ENCODE measurements around the gene SIRT3.

SIRT3 gene

GRCh38 chr11:216081-216974 is 19.8 kb downstream of the SIRT3 start:
- TF ChIP-seq, protein P1, sequence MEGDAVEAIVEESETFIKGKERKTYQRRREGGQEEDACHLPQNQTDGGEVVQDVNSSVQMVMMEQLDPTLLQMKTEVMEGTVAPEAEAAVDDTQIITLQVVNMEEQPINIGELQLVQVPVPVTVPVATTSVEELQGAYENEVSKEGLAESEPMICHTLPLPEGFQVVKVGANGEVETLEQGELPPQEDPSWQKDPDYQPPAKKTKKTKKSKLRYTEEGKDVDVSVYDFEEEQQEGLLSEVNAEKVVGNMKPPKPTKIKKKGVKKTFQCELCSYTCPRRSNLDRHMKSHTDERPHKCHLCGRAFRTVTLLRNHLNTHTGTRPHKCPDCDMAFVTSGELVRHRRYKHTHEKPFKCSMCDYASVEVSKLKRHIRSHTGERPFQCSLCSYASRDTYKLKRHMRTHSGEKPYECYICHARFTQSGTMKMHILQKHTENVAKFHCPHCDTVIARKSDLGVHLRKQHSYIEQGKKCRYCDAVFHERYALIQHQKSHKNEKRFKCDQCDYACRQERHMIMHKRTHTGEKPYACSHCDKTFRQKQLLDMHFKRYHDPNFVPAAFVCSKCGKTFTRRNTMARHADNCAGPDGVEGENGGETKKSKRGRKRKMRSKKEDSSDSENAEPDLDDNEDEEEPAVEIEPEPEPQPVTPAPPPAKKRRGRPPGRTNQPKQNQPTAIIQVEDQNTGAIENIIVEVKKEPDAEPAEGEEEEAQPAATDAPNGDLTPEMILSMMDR (IDR thresholded peaks at IDR 0.05; ENCODE audit: low read depth, low read length), result no peak

DNA sequence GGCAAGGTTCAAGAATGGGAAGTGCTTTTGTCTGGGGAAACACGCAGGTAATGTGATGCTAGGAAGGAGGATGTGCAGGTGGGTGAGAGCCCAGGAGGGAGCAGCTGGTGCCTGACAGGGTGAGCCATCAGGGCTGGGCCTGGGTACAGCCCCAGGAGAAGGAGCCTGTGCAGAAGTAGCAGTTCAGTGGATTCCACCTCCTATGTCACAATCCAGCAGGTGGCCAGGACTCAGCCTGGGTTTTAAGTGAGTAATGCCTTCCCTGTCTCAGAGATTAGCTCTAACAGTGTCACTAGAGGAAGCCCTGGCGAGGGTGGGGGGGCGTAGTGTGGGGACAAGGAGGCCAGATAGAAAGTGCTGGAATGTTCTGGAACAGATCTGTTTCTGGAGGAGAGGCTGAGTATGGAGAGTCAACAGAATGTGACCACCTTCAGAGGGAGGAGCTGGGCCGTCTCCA is 20.5 kb downstream of the SIRT3 start:
- TF ChIP-seq, protein P1 (IDR thresholded peaks at IDR 0.05; ENCODE audit: low read depth, low read length), result no peak
- H3K4me3 ChIP-seq (ENCODE audit: low read depth, low read length), result no peak overlapping the region

More at GRCh38 chr11:216081-216974, 19.8 kb downstream of the SIRT3 start:
- H3K4me3 ChIP-seq (ENCODE audit: low read depth, low read length), result no peak overlapping the region

DNA sequence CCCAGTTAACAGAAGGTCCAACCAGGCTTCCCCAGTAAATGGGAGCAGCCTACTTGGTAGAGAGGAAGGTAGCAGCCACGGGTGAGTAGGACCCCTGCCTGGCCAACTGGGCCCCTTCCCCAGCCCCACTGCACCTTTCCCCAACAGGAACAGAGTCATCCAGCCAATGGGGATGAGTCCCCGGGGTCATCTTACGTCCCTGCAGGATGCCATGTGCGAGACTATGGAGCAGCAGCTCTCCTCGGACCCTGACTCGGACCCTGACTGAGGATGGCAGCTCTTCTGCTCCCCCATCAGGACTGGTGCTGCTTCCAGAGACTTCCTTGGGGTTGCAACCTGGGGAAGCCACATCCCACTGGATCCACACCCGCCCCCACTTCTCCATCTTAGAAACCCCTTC is 22.1 kb downstream of the SIRT3 start:
- no peak overlapping the region for H3K4me3 ChIP-seq (ENCODE audit: low read depth, low read length)
- TF ChIP-seq, protein P1 (IDR thresholded peaks at IDR 0.05; ENCODE audit: low read depth, low read length), result no peak

DNA sequence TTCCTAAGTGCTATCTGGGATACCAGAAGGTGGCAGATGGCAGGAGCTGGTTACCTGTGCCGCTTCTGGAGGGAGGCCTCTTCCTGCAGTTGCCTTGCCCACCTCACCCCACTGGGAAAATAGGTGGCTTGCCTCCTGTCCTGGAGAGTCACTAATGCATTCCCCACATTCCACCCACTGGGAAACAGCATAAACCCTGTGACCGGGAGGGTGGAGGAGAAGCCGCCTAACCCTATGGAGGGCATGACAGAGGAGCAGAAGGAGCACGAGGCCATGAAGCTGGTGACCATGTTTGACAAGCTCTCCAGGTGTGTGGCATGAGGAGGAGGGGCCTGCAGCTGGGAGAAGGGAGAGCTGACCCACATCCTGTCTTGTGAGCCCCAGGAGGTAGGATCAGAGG is 23.0 kb downstream of the SIRT3 start:
- H3K4me3 ChIP-seq (ENCODE audit: low read depth, low read length), result no peak overlapping the region
- TF ChIP-seq, protein P1 (IDR thresholded peaks at IDR 0.05; ENCODE audit: low read depth, low read length), result no peak

- H3K4me3 ChIP-seq (ENCODE audit: low read depth, low read length), result no peak overlapping the region
- TF ChIP-seq, protein P1 (IDR thresholded peaks at IDR 0.05; ENCODE audit: low read depth, low read length), result no peak
These were observed 23.7 kb downstream of the SIRT3 start for GRCh38 chr11:212150-213100.

DNA sequence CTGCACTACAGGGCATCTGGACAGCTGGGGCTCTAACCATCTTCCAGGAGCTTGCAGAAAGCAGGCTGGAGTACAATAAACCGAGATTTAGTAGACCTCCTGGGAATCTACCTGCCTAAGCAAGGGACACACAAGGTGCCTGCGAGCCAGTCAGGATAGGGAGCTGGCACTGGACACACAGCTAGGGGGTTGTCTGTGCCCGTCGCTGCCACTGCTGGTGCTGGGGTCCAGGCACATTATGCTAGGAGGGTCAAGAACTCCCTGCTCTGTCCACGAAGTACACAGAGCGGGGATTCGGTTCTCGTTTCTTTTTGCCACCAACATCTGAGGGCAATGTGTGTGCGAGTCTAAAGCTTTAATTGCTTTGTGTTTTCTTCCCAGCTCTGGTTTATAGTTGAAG is 24.4 kb downstream of the SIRT3 start:
- TF ChIP-seq, protein P1 (IDR thresholded peaks at IDR 0.05; ENCODE audit: low read depth, low read length), result no peak
- H3K4me3 ChIP-seq (ENCODE audit: low read depth, low read length), result no peak overlapping the region
